ENCODE measurements around the gene NEMP2. TPM values are rescaled to one million over a fixed set of nuclear protein-coding genes. Genes with fewer than 3 reads are reported as not detected.

Gene NEMP2
- total and polyA plus RNA-seq, 9 donors, result 5.0 to 9.2 (median 6.6) TPM

- WGBS (ENCODE audit: insufficient coverage), result 44% methylated on average over 1 of the region's 3 CpGs
- Histone ChIP-seq H3K27ac (ENCODE audit: low read length) (no peak overlapping the region), H3K4me3 (ENCODE audit: low read length) (no peak overlapping the region), H3K4me1 (ENCODE audit: control insufficient read depth, insufficient read depth, low read length) (no peaks in the 10 kb centered on the region), H3K27me3 (ENCODE audit: control insufficient read depth, insufficient read depth, low read length) (no peaks in the 10 kb centered on the region), H3K36me3 (ENCODE audit: control insufficient read depth, insufficient read depth, low read length) (no peaks in the 10 kb centered on the region), H3K9me3 (replicated peaks; ENCODE audit: control insufficient read depth, low read depth, low read length) (no peaks in the 10 kb centered on the region)
- no peak for DNase-seq
These were observed 26.6 kb upstream of the NEMP2 start for GRCh38 chr2:190561094-190561493.

GRCh38 chr2:190554357-190555006 is 20.0 kb upstream of the NEMP2 start:
- no peaks in the 10 kb centered on the region for H3K27me3 ChIP-seq (ENCODE audit: control insufficient read depth, insufficient read depth, low read length)
- H3K4me3 ChIP-seq (ENCODE audit: low read length), result no peak overlapping the region
- no peak overlapping the region for H3K27ac ChIP-seq (ENCODE audit: low read length)
- 100% methylated on average over 3 of the region's 7 CpGs for WGBS (ENCODE audit: insufficient coverage)
- no peaks in the 10 kb centered on the region for H3K36me3 ChIP-seq (ENCODE audit: control insufficient read depth, insufficient read depth, low read length)
- no peaks in the 10 kb centered on the region for H3K9me3 ChIP-seq (replicated peaks; ENCODE audit: control insufficient read depth, low read depth, low read length)
- no peak for DNase-seq
- H3K4me1 ChIP-seq (ENCODE audit: control insufficient read depth, insufficient read depth, low read length), result no peaks in the 10 kb centered on the region

DNA sequence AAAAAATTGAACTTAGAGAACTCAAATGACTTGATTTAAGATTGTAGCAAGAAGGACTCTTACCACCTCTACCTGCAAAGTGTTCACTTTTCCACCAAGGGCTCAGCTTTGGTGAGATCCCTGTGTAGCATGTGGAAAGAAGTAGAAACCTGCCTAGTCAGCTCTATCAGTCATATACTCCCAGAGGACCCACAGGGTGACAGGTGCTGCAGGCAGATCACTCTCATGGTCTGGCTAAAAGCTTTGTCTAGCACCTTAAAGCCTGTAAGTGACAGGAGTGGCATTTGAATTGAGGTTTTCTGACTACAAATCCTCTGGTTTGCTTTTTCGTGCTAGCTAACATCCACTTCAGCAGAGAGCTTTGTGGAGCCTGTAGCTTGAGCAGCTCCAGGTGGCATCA is 18.7 kb upstream of the NEMP2 start:
- no CpG with 5 or more reads among the region's 1 CpG for WGBS (ENCODE audit: insufficient coverage)
- no peaks in the 10 kb centered on the region for H3K36me3 ChIP-seq (ENCODE audit: control insufficient read depth, insufficient read depth, low read length)
- DNase-seq, result no peak

GRCh38 chr2:190551928-190552327 is 17.4 kb upstream of the NEMP2 start:
- H3K4me1 ChIP-seq (ENCODE audit: control insufficient read depth, insufficient read depth, low read length), result no peaks in the 10 kb centered on the region
- no peak for DNase-seq
- no peaks in the 10 kb centered on the region for H3K27me3 ChIP-seq (ENCODE audit: control insufficient read depth, insufficient read depth, low read length)
- no peaks in the 10 kb centered on the region for H3K9me3 ChIP-seq (replicated peaks; ENCODE audit: control insufficient read depth, low read depth, low read length)
- H3K27ac ChIP-seq (ENCODE audit: low read length), result no peak overlapping the region
- no peak overlapping the region for H3K4me3 ChIP-seq (ENCODE audit: low read length)
- no peaks in the 10 kb centered on the region for H3K36me3 ChIP-seq (ENCODE audit: control insufficient read depth, insufficient read depth, low read length)
- WGBS (ENCODE audit: insufficient coverage), result 94% methylated on average over 2 of the region's 4 CpGs

More for the DNA sequence above, 18.7 kb upstream of the NEMP2 start:
- Histone ChIP-seq H3K9me3 (replicated peaks; ENCODE audit: control insufficient read depth, low read depth, low read length) (no peaks in the 10 kb centered on the region), H3K27me3 (ENCODE audit: control insufficient read depth, insufficient read depth, low read length) (no peaks in the 10 kb centered on the region), H3K27ac (ENCODE audit: low read length) (no peak overlapping the region), H3K4me3 (ENCODE audit: low read length) (no peak overlapping the region), H3K4me1 (ENCODE audit: control insufficient read depth, insufficient read depth, low read length) (no peaks in the 10 kb centered on the region)

DNA sequence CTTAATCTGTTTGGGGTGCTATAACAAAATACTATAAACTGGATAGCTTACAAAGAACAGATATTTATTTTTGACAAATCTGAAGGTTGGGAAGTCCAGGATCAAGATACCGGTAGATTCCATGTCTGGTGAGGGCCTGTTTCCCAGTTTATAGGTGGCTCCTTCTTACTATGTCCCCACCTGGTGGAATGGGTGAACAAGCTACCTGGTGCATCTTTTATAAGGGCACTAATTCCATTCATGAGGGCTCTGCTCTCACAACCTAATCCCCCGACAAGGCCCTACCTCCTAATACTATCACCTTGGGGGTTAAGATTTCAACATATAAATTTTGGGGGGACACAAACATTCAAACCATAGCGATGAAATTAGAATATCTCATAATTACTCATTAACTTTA is 15.6 kb upstream of the NEMP2 start:
- Histone ChIP-seq H3K4me3 (ENCODE audit: low read length) (no peak overlapping the region), H3K27me3 (ENCODE audit: control insufficient read depth, insufficient read depth, low read length) (no peaks in the 10 kb centered on the region), H3K36me3 (ENCODE audit: control insufficient read depth, insufficient read depth, low read length) (no peaks in the 10 kb centered on the region), H3K27ac (ENCODE audit: low read length) (no peak overlapping the region), H3K9me3 (replicated peaks; ENCODE audit: control insufficient read depth, low read depth, low read length) (no peaks in the 10 kb centered on the region), H3K4me1 (ENCODE audit: control insufficient read depth, insufficient read depth, low read length) (no peaks in the 10 kb centered on the region)
- no peak for DNase-seq
- no CpG with 5 or more reads among the region's 3 CpGs for WGBS (ENCODE audit: insufficient coverage)

DNA sequence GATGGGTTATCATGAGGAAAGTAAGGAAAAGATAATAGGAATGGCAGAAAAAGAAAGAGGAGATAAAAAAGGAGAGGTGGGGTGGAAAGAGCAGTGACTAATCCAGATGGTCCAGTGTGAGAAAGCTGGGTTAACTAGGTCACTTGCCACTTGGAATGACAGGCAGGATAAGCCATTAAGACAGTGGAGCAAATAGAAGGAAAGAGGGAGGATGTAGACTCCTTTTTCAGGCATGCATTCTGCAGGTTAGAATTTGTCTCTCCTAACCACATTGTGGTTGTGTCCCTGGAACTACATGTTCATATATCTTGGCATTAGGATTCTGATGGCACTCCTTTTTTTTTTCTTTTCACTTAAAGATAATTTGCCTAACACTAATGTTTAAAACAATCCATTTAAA is 13.4 kb upstream of the NEMP2 start:
- no peak overlapping the region for H3K4me3 ChIP-seq (ENCODE audit: low read length)
- H3K27ac ChIP-seq (ENCODE audit: low read length), result no peak overlapping the region
- no peaks in the 10 kb centered on the region for H3K27me3 ChIP-seq (ENCODE audit: control insufficient read depth, insufficient read depth, low read length)
- no peaks in the 10 kb centered on the region for H3K36me3 ChIP-seq (ENCODE audit: control insufficient read depth, insufficient read depth, low read length)
- no peaks in the 10 kb centered on the region for H3K4me1 ChIP-seq (ENCODE audit: control insufficient read depth, insufficient read depth, low read length)
- DNase-seq, result no peak
- H3K9me3 ChIP-seq (replicated peaks; ENCODE audit: control insufficient read depth, low read depth, low read length), result no peaks in the 10 kb centered on the region

GRCh38 chr2:190546734-190547133 is 12.2 kb upstream of the NEMP2 start:
- H3K27ac ChIP-seq (ENCODE audit: low read length), result no peak overlapping the region
- no peaks in the 10 kb centered on the region for H3K27me3 ChIP-seq (ENCODE audit: control insufficient read depth, insufficient read depth, low read length)
- no peaks in the 10 kb centered on the region for H3K4me1 ChIP-seq (ENCODE audit: control insufficient read depth, insufficient read depth, low read length)
- no peaks in the 10 kb centered on the region for H3K36me3 ChIP-seq (ENCODE audit: control insufficient read depth, insufficient read depth, low read length)
- peaks cover 4% of the 10 kb centered on the region for H3K9me3 ChIP-seq (replicated peaks; ENCODE audit: control insufficient read depth, low read depth, low read length)
- no peak for DNase-seq
- WGBS (ENCODE audit: insufficient coverage), result 100% methylated on average over 1 of the region's 3 CpGs
- H3K4me3 ChIP-seq (ENCODE audit: low read length), result no peak overlapping the region

DNA sequence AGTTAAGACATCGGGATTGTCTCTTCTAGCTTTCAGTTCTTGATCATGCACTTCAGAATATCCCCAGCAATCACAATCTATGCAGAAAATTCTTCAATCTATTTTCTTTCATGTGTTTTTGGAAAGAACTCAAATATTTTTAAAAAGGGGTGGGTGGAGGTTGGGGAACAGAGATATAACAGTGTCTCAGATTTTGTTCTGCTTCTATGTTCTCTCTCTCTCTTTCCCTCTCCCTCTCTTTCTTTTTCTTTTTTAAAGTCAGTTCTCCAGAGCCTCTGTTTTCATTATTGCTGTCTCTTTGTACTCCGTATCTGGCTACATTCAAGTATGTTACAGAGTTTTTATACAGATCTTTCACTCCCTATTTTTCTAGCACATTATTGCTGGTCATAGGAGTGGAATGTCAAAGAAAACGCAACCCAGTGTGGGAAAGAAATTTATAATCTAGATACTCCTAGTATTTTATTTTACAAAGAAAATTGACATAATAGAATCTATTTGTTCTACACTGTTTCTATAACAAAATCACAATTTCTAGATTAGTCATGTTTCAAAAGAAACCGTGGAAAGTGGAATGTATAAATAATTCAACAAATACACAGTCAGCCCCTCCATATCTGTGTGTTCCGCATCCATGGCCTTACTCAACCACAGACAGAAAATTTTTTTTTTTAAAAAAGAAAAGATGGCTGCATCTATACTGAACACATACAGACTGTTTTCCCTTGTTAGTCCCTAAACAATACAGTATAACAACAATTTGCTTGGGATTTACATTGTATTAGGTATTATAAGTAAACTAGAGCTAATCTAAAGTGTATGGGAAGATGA is 11.2 kb upstream of the NEMP2 start:
- H3K4me3 ChIP-seq (ENCODE audit: low read length), result no peak overlapping the region
- H3K27ac ChIP-seq (ENCODE audit: low read length), result no peak overlapping the region

GRCh38 chr2:190545093-190545492 is 10.6 kb upstream of the NEMP2 start:
- Histone ChIP-seq H3K9me3 (replicated peaks; ENCODE audit: control insufficient read depth, low read depth, low read length) (peaks cover 13% of the 10 kb centered on the region), H3K4me1 (ENCODE audit: control insufficient read depth, insufficient read depth, low read length) (no peaks in the 10 kb centered on the region), H3K36me3 (ENCODE audit: control insufficient read depth, insufficient read depth, low read length) (no peaks in the 10 kb centered on the region), H3K27me3 (ENCODE audit: control insufficient read depth, insufficient read depth, low read length) (no peaks in the 10 kb centered on the region), H3K27ac (ENCODE audit: low read length) (no peak overlapping the region), H3K4me3 (ENCODE audit: low read length) (no peak overlapping the region)
- no peak for DNase-seq
- 100% methylated on average over 1 of the region's 3 CpGs for WGBS (ENCODE audit: insufficient coverage)

More for the DNA sequence above, 11.2 kb upstream of the NEMP2 start:
- no CpG with 5 or more reads among the region's 5 CpGs for whole genome bisulfite sequencing (ENCODE audit: insufficient coverage)
- peaks cover 8% of the 10 kb centered on the region for H3K9me3 ChIP-seq (replicated peaks; ENCODE audit: control insufficient read depth, low read depth, low read length)
- no peak for DNase-seq
- H3K36me3 ChIP-seq (ENCODE audit: control insufficient read depth, insufficient read depth, low read length), result no peaks in the 10 kb centered on the region
- no peaks in the 10 kb centered on the region for H3K4me1 ChIP-seq (ENCODE audit: control insufficient read depth, insufficient read depth, low read length)
- H3K27me3 ChIP-seq (ENCODE audit: control insufficient read depth, insufficient read depth, low read length), result no peaks in the 10 kb centered on the region

DNA sequence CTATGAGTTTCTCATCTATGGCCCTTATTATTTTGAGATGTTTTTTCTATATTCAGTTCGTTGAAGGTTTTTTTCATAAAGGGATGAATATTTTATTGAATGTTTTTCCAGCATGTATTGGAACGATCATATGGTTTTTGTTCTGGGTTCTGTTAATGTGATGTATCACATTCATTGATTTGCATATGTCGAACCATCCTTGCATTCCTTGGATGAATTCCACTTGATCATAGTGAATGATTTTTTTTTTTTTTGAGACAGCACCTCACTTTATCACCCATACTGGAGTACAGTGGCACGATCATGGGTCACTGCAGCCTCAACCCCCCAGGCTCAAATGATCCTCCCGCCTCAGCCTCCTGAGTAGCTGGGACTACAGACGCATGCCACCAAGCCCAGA is 5.5 kb upstream of the NEMP2 start:
- Histone ChIP-seq H3K4me1 (ENCODE audit: control insufficient read depth, insufficient read depth, low read length) (no peaks in the 10 kb centered on the region), H3K9me3 (replicated peaks; ENCODE audit: control insufficient read depth, low read depth, low read length) (peaks cover 20% of the 10 kb centered on the region), H3K36me3 (ENCODE audit: control insufficient read depth, insufficient read depth, low read length) (no peaks in the 10 kb centered on the region), H3K27me3 (ENCODE audit: control insufficient read depth, insufficient read depth, low read length) (no peaks in the 10 kb centered on the region), H3K4me3 (ENCODE audit: low read length) (no peak overlapping the region), H3K27ac (ENCODE audit: low read length) (no peak overlapping the region)
- WGBS (ENCODE audit: insufficient coverage), result no CpG with 5 or more reads among the region's 6 CpGs
- DNase-seq, result no peak
